Activated CD4-positive, alpha-beta T cell treated with anti-CD3 and anti-CD28 coated beads, Interleukin-2, amount 50 U/mL, for 4 hours (primary cell): ENCODE results near the gene ATP8A2.
"Not testable (repeated sequence)": the region's sequence is repeated elsewhere in the genome, so short reads cannot be mapped to it uniquely, and the experiment has no call there.

Experiments
- DNase-seq, 2 experiments: peaks; one replicate each; pipeline ENCODE4 v3.0.0-alpha.2; 2020

ATP8A2 gene

DNA sequence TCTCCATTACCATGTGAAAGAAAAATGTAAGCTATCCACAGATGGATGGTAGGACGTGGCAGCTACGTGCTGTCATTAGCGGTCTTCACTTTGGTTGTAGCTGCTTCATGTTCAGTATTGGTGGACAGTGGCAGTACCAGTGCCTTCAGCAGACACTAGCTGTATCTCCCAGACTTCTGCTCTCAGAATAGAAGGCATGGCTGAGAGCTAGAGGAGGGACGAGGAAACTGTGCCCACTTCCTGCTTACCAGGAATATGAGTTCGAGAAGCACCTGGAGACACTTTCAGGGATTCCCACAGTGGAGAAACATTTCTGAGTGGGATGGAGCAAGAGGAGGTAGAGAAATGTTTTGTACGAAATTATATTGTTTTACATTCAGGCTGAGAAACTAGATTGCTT, 686.9 kb downstream of the ATP8A2 start:
- DNase-seq = no peak

DNA sequence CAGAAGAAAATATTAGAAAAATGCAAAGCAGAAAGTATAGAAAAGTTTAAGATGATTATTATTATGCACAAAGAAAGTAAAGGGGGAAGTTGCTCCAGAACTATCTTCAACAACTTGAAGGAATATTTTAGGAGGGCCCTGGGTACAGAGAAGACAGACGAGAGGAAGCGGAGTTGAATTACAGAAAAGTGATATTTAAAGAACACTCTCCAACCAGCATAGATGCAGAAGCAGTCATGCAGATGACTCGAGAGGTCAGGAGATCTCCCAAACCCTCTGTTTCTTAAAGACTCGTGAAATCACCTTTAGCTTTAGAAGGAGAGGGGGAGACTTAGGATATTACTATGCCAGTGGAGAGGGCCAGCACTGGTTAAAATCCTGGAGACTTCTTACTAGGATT, 688.6 kb downstream of the ATP8A2 start:
- DNase-seq = no peak

DNA sequence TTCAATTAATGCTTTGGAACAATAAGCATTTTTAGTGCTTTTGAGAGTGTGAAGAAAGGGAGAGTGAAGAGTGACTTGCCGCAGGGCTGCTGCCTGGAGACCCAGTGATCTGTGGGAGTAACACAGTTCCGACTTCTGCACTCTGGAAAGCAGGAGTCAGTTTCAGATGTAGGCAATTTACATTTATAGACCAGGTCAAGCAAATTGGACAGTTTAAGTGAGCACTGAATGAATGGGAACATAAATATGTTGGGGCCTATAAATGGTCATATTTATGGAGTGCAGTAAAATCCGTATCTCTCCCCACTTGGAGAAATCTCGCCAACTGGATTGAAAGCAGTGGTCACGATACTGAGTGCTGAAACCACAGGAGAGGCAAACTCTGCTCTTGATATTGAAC, 689.5 kb downstream of the ATP8A2 start:
- DNase-seq = no peak

DNA sequence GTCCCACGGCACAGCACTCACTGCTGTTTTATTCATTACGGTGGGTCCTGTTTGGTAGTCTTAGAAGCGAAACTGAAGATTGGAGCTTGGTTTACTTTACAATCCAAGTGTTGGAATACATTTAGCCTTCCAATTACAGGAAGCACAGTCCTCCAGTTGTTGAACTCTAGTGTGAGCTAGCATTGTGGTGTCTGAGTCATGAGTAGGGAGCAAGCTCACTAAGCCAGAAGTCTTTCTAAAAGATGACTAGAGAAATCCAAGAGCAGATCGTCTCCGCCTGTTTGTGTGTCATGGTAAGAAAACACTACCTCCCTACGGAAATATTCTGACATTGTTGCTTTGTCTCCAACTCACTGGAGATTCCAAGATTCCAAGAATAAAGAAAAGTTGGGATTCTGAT, 690.2 kb downstream of the ATP8A2 start:
- DNase-seq = no peak

DNA sequence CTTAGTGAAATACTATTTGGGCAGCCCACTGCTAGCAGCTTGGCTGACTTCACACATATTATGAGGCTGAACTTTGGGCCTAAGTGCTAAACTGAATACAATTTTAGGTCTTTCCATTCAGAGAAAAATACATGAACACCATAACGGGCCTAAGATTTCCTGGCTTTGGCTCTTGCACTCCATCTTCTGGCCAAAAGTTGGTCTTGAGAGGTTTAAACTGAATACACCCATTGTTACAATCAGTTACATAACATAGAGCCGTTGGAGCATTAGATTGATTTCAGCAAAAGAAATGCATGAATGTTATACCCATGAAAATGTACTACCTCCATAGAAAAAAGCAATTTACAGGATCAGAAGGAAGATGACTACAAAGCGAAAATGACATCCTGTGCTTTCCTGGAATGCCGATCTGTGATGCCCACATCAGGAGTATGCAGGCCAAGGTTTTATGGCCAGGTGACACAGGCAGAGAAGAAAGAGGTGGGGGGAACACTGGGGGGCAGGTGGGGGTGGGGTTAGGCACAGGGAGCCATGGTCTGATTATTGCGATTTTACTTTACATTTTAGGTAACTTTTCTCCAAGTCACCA, 691.2 kb downstream of the ATP8A2 start:
- peak; percentile 22 to 38 for DNase-seq

DNA sequence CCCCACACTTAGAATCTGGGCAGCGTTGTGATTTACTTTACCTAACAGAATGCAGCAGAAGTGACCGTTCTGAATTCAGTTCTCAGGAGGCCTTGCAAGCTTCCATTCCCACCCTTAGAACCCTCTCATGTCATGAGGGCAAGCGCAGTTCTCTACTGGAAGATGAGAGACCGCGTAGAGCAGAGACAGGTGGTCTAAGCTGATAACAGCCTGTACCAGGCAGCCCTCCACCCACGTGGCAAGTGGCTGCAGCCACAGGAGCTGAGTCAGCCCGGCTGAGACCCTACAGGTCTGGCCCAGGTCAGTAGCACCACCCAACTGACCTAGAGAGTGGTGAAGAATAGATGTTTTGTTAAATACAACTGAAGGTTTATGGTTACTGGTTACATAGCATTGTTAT, 694.7 kb downstream of the ATP8A2 start:
- DNase-seq = not testable (repeated sequence)

DNA sequence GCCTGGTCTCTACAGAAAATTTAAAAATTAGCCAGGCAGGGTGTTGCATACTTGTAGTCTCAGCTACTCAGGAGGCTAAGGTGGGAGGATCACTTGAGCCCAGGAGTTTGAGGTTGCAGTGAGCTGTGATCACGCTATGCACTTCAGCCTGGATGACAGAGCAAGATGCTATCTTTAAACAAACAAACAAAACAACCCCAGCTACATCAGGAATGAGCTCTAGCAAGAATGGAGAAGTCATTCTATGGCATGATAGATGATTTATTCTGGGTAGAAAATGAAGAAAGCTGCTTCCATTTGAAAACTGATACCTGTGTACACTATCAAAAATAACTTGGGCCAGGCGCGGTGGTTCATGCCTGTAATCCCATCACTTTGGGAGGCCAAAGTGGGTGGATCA, 695.8 kb downstream of the ATP8A2 start:
- no peak for DNase-seq

DNA sequence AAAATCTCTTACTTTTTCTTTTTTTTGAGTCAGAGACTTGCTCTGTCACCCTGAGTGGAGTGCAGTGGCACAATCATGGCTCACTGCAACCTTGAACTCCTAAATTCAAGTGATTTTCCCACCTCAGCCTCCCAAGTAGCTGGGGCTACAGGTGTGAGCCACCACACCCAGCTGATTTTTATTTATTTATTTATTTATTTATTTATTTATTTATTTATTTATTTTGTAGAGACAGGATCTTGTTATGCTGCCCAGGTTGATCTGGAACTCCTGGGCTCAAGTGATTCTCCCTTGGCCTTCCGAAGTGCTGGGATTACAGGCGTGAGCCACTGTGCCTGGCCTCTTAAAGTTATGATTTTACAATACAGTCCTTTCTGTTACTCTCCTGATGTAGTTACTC, 696.6 kb downstream of the ATP8A2 start:
- DNase-seq = not testable (repeated sequence)

DNA sequence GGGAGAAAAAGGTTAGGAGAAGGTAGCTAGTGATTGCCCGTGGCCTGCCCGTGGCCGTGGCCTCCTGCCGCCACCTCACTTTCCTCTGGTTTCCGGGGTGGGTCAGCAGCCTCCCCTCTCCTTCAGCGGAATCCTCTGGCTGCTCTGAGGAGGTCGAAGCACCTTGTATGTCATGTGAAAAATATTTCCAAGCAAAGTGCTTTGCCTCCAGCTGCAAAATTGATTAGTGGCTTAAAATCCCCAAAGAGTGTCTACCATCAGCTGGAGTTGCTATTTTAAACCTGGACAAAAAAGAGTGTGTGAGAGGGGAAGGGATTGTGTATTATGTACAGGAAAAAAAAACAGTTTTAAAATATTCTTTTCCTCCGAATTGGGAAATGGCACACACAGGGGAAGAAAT, 697.9 kb downstream of the ATP8A2 start:
- not testable (repeated sequence) for DNase-seq

DNA sequence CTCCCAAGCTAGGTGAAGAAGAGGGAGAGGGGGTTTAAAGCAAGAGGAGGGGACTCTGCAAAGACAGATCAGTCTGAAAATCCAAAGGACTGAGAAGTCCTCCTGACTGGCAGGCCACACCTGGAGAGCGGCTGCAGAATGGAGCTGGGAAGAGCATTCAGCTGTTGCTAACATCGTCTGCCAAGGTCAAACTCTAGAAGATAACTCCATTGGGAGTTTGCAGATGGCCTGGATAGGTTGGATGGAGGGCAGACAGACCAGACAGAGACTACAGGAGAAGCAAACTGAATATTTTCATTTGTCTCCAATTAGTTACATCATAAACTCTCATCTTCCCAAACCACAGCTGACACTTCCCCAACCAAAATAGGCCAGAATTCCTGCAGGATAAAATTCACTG, 699.9 kb downstream of the ATP8A2 start:
- DNase-seq = no peak

DNA sequence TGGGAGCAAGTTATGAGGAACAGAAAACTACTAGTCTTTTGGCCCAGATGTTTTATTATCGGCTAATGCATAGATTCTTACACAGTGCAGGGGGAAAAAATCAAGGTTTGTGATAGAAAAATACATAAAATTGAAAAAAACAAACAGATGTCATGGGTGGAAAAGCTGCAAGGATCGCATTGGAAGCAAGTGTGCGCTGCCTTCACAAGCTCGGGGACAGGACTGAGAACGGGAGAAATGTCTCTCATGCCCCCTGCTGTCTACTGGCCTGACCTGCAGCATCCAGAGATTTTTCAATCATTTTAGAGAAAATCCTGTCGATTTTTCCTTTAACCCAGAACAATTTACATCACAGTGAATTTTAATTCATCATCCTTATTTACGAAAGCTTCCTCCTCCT, 700.6 kb downstream of the ATP8A2 start:
- DNase-seq = not testable (repeated sequence)

DNA sequence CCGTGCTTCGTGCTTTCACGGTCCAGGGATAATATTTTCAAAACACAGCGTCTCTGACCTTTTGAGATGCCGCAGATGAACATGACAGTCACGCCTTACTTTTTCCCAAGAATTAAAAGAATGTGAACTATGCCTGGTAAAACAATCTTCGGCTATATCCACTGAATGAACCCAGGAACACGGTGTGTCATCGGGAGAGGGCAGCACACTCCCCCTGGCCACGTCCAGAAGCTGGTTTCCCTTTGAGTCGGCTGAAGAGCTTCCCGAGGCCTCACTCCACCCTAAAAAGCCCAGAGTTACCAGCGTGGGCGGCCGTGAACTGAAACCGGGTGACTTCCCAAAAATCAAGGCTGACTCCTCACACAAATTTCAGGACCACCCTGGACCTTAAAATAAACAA, 702.9 kb downstream of the ATP8A2 start:
- DNase-seq = no peak
